ENCODE data around the gene YPEL2. TPM values are rescaled to one million over a fixed set of nuclear protein-coding genes. Genes with fewer than 3 reads are reported as not detected.

The YPEL2 gene
- total and polyA plus RNA-seq, 2 donors (not counting 1 experiment from before 2014, with no cell fraction given), result 20.7 to 51.8 TPM

DNA sequence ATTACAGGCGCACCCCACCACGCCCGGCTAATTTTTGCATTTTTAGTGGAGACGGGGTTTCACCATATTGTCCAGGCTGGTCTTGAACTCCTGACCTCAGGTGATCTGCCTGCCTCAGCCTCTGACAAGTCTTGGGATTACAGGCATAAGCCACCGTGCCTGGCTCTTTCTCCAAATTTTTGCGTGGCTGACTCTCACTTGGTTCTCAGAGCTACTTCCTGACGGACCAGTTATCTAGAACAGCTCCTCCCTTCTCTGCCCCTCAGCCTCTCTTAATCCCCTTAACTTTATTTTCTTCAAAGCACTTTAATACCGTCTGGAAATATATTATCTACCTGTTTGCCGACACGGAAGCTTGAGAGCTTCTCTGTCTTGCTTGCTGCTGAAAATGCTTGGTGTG is 4.2 kb downstream of the YPEL2 start:
- Histone ChIP-seq H3K9ac (ENCODE audit: low read length) (no peak overlapping the region), H2AFZ (ENCODE audit: insufficient read depth, low read depth, low read length, poor library complexity, severe bottlenecking) (no peak overlapping the region), H3K9me3 (ENCODE audit: control extremely low read depth in 1 of 3, control insufficient read depth in 2 of 3, insufficient read depth in 1 of 3, low read length in 2 of 3) (no peaks in the 10 kb centered on the region), H3K27me3 (replicated peaks in 1 of 4; ENCODE audit: control extremely low read depth in 1 of 4, control insufficient read depth in 3 of 4, insufficient read depth in 4 of 4, low read length in 3 of 4) (no peaks in the 10 kb centered on the region), H3K36me3 (replicated peaks in 1 of 2; ENCODE audit: control extremely low read depth in 1 of 2, control insufficient read depth in 1 of 2, extremely low read depth in 1 of 2, insufficient read depth in 2 of 2, low read length in 1 of 2) (peaks cover 0 to 1% of the 10 kb centered on the region in 2 experiments), H3K4me2 (replicated peaks; ENCODE audit: low read depth, low read length, poor library complexity, severe bottlenecking) (no peak overlapping the region), H3K27ac (ENCODE audit: low read length in 2 of 2) (no peak overlapping the region), H3K4me3 (ENCODE audit: control extremely low read depth in 1 of 5, extremely low read depth in 1 of 5, insufficient read depth in 1 of 5, low read depth in 2 of 5, low read length in 4 of 5) (no peak overlapping the region), H4K20me1 (ENCODE audit: control insufficient read depth, insufficient read depth, low read length, poor library complexity, severe bottlenecking) (peaks cover 67% of the 10 kb centered on the region), H3K79me2 (ENCODE audit: control insufficient read depth, insufficient read depth, low read length) (peaks cover 88% of the 10 kb centered on the region), H3K4me1 (ENCODE audit: control insufficient read depth in 2 of 2, insufficient read depth in 2 of 2, low read length in 2 of 2) (peaks cover 21 to 22% of the 10 kb centered on the region in 2 donors)
- Mint-ChIP-seq H3K4me1 (peaks cover 60% of the 10 kb centered on the region), H3K27ac (no peak overlapping the region), H3K4me3 (no peak overlapping the region), H3K9me3 (ENCODE audit: insufficient read depth) (no peaks in the 10 kb centered on the region), H3K27me3 (no peaks in the 10 kb centered on the region)
- POLR2A ChIA-PET, result interaction anchor here (0.6 kb wide), 1 partner anchor 103 kb away, joined by 5 read pairs; no protein-coding TSS in a partner anchor
- 98% methylated on average over 7 of the region's 10 CpGs for WGBS (ENCODE audit: insufficient coverage)
- intact Hi-C loops (cut with micrococcal nuclease), result no loop called here
- DNase-seq, result no peak
- CTCF ChIA-PET, result interaction anchor here (1.0 to 3.1 kb wide), 6 partner anchors 15 to 105 kb away, joined by 3 to 12 read pairs (median 6); no protein-coding TSS in a partner anchor
- TF ChIP-seq, protein P1, sequence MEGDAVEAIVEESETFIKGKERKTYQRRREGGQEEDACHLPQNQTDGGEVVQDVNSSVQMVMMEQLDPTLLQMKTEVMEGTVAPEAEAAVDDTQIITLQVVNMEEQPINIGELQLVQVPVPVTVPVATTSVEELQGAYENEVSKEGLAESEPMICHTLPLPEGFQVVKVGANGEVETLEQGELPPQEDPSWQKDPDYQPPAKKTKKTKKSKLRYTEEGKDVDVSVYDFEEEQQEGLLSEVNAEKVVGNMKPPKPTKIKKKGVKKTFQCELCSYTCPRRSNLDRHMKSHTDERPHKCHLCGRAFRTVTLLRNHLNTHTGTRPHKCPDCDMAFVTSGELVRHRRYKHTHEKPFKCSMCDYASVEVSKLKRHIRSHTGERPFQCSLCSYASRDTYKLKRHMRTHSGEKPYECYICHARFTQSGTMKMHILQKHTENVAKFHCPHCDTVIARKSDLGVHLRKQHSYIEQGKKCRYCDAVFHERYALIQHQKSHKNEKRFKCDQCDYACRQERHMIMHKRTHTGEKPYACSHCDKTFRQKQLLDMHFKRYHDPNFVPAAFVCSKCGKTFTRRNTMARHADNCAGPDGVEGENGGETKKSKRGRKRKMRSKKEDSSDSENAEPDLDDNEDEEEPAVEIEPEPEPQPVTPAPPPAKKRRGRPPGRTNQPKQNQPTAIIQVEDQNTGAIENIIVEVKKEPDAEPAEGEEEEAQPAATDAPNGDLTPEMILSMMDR (IDR thresholded peaks at IDR 0.05), result no peak
- TF ChIP-seq EZH2 (IDR thresholded peaks at IDR 0.05; ENCODE audit: borderline replicate concordance, insufficient read depth, low read depth, low read length, poor library complexity, severe bottlenecking), result no peak
- no peak for ATAC-seq (ENCODE audit: low read depth)

DNA sequence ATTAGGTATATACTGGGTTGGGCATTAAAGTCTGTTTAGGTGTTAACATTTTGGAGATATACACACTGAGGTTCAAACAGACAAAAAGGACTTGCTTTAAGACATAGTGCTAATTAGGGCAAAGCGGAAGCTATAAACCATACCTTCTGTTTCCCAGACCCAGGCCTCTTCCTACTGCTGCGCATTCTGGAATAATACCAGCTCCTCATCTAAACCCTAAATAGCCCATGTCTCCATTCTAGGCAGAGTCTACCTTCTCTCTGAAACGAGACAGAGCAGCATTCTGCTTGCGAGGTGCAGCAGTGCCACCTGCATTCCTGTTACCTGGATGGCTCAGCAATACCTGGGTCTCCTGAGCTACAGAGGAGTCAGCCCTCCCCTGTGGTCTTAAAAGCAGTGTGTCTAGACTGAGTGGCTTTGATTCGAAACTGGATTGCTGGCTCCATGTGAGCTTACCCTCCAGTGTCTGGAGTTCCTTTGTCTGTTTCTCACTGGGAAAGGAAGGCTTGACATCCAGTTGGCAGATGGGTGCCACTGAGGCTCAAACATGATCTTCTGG is 6.4 kb downstream of the YPEL2 start:
- Histone ChIP-seq H3K79me2 (ENCODE audit: control insufficient read depth, insufficient read depth, low read length) (peaks cover 100% of the 10 kb centered on the region), H3K36me3 (replicated peaks in 1 of 2; ENCODE audit: control extremely low read depth in 1 of 2, control insufficient read depth in 1 of 2, extremely low read depth in 1 of 2, insufficient read depth in 2 of 2, low read length in 1 of 2) (peaks cover 0 to 1% of the 10 kb centered on the region in 2 experiments), H3K4me1 (ENCODE audit: control insufficient read depth in 2 of 2, insufficient read depth in 2 of 2, low read length in 2 of 2) (peaks cover 18 to 19% of the 10 kb centered on the region in 2 donors), H3K4me2 (replicated peaks; ENCODE audit: low read depth, low read length, poor library complexity, severe bottlenecking) (no peak overlapping the region), H3K4me3 (ENCODE audit: control extremely low read depth in 1 of 5, extremely low read depth in 1 of 5, insufficient read depth in 1 of 5, low read depth in 2 of 5, low read length in 4 of 5) (no peak overlapping the region), H3K9me3 (ENCODE audit: control extremely low read depth in 1 of 3, control insufficient read depth in 2 of 3, insufficient read depth in 1 of 3, low read length in 2 of 3) (no peaks in the 10 kb centered on the region), H4K20me1 (ENCODE audit: control insufficient read depth, insufficient read depth, low read length, poor library complexity, severe bottlenecking) (peaks cover 81% of the 10 kb centered on the region), H3K27me3 (replicated peaks in 1 of 4; ENCODE audit: control extremely low read depth in 1 of 4, control insufficient read depth in 3 of 4, insufficient read depth in 4 of 4, low read length in 3 of 4) (no peaks in the 10 kb centered on the region), H3K9ac (ENCODE audit: low read length) (no peak overlapping the region), H3K27ac (ENCODE audit: low read length in 2 of 2) (no peak overlapping the region), H2AFZ (ENCODE audit: insufficient read depth, low read depth, low read length, poor library complexity, severe bottlenecking) (no peak overlapping the region)
- Mint-ChIP-seq H3K9me3 (ENCODE audit: insufficient read depth) (no peaks in the 10 kb centered on the region), H3K27me3 (no peaks in the 10 kb centered on the region), H3K4me1 (peaks cover 64% of the 10 kb centered on the region), H3K27ac (no peak overlapping the region), H3K4me3 (no peak overlapping the region)
- intact Hi-C loops (cut with micrococcal nuclease), result no loop called here
- no peak for DNase-seq
- CTCF ChIA-PET, result interaction anchor here (0.9 to 2.8 kb wide), 3 partner anchors 8 to 104 kb away, joined by 3 to 13 read pairs (median 4); no protein-coding TSS in a partner anchor
- no peak for ATAC-seq (ENCODE audit: low read depth)
- 88% methylated on average over 5 of the region's 5 CpGs for WGBS (ENCODE audit: insufficient coverage)
- TF ChIP-seq, protein P1 (IDR thresholded peaks at IDR 0.05), result no peak
- TF ChIP-seq EZH2 (IDR thresholded peaks at IDR 0.05; ENCODE audit: borderline replicate concordance, insufficient read depth, low read depth, low read length, poor library complexity, severe bottlenecking), result no peak
- POLR2A ChIA-PET, result no interaction called here

All from B cell (primary cell).